Fibroblast of skin of back (primary cell): Measurements from ENCODE around the gene PXDN.
"Not testable (repeated sequence)": the region's sequence is repeated elsewhere in the genome, so short reads cannot be mapped to it uniquely, and the experiment has no call there.

Experiments used
- DNase-seq: peaks from one replicate; pipeline ENCODE4 v3.0.0-alpha.2; 2013

PXDN gene

DNA sequence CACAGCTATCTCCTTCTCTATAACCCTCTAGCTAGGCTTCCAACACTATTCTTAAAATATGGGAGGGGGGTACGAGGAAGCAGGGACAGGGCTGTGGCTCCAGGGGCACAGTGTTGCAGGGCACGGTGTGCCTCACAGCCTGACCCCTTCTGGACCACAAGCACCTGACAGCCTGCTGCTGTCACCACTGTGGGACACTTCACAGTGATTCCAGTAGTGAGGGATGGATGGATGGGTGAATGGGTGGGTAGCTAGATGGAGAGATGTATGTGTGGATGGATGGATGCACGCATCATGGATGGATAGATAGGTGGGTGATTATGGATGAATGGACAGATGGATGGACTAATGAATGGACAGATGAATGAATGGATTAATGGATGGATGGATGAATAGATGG lies 21.6 kb downstream of the PXDN start:
- no peak for DNase-seq

DNA sequence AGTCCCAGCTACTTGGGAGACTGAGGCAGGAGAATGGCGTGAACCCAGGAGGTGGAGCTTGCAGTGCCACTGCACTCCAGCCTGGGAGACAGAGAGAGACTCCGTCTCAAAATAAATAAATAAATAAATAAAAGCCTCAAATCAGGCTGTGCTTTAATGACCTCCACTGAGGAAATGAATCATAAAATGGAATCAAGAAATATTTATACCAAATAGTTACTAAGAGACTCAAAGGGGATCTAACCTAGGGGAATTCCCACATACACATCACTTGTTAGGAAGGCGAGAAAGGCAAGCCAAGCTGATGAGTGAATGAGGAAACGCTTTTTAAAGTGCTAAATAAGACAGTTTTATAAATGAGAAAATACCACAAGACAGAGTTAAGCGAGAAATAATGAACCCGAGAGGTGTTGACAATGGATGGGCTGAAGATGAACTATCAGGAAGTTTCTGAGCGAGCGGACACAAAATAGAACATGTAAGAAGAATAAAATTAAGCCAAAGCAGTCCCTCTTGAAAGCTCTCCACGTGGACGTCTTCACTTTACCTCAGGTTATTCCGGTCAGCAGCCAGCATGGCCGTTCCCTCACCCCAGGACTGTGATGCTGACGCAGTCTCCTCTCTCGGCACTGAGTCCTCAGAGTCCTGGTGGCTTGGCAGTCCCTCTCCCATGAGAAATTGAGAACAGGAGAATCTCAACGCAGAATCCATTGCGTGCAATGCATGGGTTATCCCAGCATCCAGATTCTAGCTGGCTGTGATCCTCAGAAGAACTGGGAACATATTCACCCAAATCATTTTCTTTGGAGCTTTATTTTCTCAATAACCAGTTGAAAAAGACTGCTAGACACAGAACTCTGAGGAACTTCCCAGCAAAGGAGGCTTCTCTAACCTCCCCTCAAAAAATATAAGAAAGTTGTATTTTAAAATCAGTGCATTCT lies 22.3 kb downstream of the PXDN start:
- DNase-seq = peak; percentile 97

- DNase-seq = no peak
Observed at GRCh38 chr2:1718339-1719220, 25.7 kb downstream of the PXDN start.

- no peak for DNase-seq
Observed at GRCh38 chr2:1717113-1717512, 27.2 kb downstream of the PXDN start.

- no peak for DNase-seq
Observed at GRCh38 chr2:1716441-1716840, 27.9 kb downstream of the PXDN start.

DNA sequence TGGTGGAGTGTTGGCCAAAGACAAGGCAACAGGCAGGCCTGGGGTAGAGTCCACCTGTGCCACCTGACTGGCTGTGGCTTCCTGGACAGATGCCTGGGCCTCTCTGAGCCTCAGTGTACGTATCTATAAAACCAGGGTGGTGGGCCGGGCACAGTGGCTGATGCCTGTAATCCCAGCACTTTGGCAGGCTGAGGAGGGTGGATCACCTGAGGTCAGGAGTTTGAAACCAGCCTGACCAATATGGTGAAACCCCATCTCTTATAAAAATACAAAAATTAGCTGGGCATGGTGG lies 28.4 kb downstream of the PXDN start:
- not testable (repeated sequence) for DNase-seq

GRCh38 chr2:1715184-1716013 lies 28.9 kb downstream of the PXDN start:
- peak; percentile 74 for DNase-seq

- DNase-seq = no peak
Observed at GRCh38 chr2:1714291-1715064, 29.8 kb downstream of the PXDN start.

DNA sequence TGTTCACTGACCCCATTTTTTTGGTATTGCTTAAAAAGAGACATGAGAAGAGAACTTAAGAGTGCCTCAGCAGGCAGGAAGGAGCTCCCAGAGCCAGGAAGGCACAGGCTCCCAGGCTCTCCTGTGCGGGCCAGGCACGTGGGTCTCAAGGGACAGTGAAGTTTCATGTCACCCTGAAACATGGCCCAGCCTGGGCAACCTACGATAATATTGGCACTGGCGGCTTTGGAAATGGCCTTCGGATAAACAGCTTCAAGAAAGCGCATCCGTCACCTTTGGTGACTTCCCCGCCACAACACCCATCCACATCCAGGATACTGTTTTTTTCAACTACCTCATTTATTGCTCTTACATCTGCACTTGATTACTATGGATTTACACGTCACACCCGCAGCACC lies 30.5 kb downstream of the PXDN start:
- DNase-seq = no peak

GRCh38 chr2:1713142-1713838 lies 31.0 kb downstream of the PXDN start:
- no peak for DNase-seq

DNA sequence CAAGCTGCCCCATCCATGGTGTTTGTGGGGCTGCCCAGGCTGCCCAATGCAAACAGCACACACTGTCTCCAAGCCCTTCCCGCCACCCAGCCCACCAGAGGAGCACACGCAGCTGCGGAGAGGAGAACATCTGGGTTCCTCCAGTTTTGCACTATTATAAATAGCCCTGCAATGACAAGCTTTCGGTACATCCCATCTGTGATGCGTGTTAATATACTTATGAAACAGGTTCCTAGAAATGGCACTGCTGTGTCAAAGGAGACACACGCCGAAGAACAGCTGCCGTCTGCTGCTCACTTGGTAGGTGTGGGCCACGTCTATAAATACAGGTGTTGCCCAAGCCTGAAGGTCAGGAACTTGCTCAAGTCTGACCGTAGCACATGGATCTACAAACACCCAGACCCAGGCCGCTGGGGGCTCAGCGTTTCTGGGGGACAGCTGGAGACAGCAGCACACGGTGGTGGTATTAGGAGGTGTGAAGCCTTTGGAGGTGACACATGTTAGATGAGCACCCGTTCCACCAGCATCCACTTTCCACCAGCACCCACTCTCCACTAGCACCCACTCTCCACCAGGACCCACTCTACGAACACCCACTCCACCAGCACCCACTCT lies 34.3 kb downstream of the PXDN start:
- no peak for DNase-seq

DNA sequence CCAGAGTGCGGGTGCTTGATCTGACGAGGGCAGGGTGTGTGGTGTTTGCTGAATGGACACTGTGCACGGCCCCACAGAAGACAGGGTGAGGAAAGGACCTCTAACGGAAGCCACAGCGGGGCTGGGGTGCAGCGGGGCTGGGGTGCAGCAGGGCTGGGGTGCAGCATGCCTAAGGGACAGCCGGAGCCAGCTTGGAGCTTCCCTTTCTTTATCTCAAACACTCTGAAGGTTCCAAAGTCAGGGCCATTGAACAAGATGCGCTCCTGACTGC lies 35.0 kb downstream of the PXDN start:
- DNase-seq = no peak

GRCh38 chr2:1708476-1709334 lies 35.6 kb downstream of the PXDN start:
- DNase-seq = peak; percentile 30

- peak; percentile 95 for DNase-seq
Observed at GRCh38 chr2:1707771-1708418, 36.4 kb downstream of the PXDN start.

DNA sequence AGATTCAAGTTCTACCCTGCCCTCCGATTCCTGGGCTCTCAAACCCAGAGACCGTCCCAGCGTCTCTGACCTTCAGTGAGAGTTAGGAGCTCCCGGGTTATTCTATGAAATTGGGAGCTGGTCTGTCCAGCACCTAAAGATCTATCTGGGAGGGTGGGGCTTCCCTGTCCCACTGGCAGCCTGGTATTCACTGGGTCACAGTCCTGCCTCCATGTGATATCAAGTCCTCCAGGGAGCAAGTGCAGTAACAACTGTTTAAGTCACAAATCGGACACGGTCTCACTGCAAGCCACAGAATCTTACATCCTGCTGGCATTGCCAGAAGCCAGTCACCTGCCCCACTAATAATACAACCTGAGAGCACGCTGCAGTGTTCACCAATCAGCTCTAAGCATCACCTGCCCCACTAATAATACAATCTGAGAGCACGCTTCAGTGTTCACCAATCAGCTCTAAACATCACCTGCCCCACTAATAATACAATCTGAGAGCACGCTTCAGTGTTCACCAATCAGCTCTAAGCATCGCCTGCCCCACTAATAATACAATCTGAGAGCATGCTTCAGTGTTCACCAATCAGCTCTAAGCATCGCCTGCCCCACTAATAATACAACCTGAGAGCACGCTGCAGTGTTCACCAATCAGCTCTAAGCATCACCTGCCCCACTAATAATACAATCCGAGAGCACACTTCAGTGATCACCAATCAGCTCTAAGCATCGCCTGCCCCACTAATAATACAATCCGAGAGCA lies 38.0 kb downstream of the PXDN start:
- DNase-seq = not testable (repeated sequence)

DNA sequence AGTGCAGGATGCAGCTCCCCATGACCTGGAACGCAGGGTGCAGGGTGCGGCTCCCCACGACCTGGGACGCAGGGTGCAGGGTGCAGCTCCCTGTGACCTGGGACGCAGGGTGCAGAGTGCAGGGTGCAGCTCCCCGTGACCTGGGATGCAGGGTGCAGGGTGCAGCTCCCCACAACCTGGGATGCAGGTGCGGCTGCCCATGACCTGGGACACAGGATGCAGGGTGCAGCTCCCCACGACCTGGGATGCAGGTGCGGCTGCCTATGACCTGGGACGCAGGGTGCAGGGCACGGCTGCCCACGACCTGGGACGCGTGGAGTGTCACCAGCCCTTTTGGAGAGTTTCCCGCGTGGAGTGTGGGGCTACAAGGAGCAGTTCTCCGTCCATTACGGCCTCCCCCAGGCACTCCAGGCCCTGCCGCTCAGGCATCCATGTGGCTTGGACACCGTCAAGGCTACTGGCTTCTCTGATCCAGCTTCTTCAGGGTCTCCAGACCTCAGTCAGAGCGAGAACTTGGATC lies 38.7 kb downstream of the PXDN start:
- no peak for DNase-seq

- DNase-seq = peak; percentile 68
Observed at GRCh38 chr2:1704631-1705556, 39.4 kb downstream of the PXDN start.
